PC-9 (cell line): ENCODE data around the gene ZNF816. TPM values are rescaled to one million over a fixed set of nuclear protein-coding genes. Genes with fewer than 3 reads are reported as not detected.
A peak's percentile ranks its signal among the peaks of the same experiment; 100 is the strongest.

Source experiments
- BruUV-seq: library from RNA; stranded (reverse); fragments of 400-500 nt; replicated peaks from 2 replicates; lab custom pipeline; 2021; lab: Mats Ljungman, UMichigan
- CTCF ChIA-PET: fragments of 300-600 bp; sonication (Branson Sonifier 250); formaldehyde crosslinking; loops from one replicate; lab custom pipeline; 2022; ENCODE audit warnings: antibody characterized with exemption; lab: Charles Lee
- POLR2A ChIA-PET: fragments of 300-600 bp; sonication (Branson Sonifier 250); formaldehyde crosslinking; loops from one replicate; lab custom pipeline; 2022; ENCODE audit warnings: antibody characterized with exemption; ENCODE audit not compliant: unreplicated experiment; lab: Charles Lee
- DNase-seq, 2 experiments: peaks; one replicate each; pipeline versions ENCODE4 v3.0.0 to v3.0.0-alpha.2; 2015 to 2022; ENCODE audit warnings: mixed read lengths in 1 of 2
- H2AFZ ChIP-seq: fragments of 200-600 bp; sonication (generic); 2 replicates; pipeline ENCODE4 v1.8.1; 2017; ENCODE audit warnings: antibody characterized with exemption
- H3F3A ChIP-seq: fragments of 200-600 bp; sonication (generic); 2 replicates; pipeline ENCODE4 v1.8.1; 2017; ENCODE audit warnings: antibody characterized with exemption, mild to moderate bottlenecking, low read depth; ENCODE audit not compliant: insufficient read depth
- H3K27ac ChIP-seq: fragments of 200-600 bp; sonication (generic); 2 replicates; pipeline ENCODE4 v1.6.1; 2016; ENCODE audit warnings: mixed run types
- H3K27me3 ChIP-seq: fragments of 200-600 bp; sonication (generic); 2 replicates; pipeline ENCODE4 v1.6.1; 2016; ENCODE audit warnings: low read depth, mixed run types; ENCODE audit not compliant: insufficient read depth
- H3K36me3 ChIP-seq: fragments of 200-600 bp; sonication (generic); 2 replicates; pipeline ENCODE4 v1.6.1; 2016; ENCODE audit warnings: low read depth, mixed run types
- H3K4me1 ChIP-seq: fragments of 200-600 bp; sonication (generic); replicated peaks from 2 replicates; pipeline ENCODE4 v1.6.1; 2016; ENCODE audit warnings: mixed run types; ENCODE audit not compliant: insufficient read depth
- H3K4me2 ChIP-seq: fragments of 200-600 bp; sonication (generic); 2 replicates; pipeline ENCODE4 v1.6.1; 2017; ENCODE audit warnings: mixed run types
- H3K4me3 ChIP-seq: fragments of 200-600 bp; sonication (generic); 2 replicates; pipeline ENCODE4 v1.6.1; 2016; ENCODE audit warnings: mixed run types
- H3K79me2 ChIP-seq: fragments of 200-600 bp; sonication (generic); 2 replicates; pipeline ENCODE4 v1.6.1; 2017; ENCODE audit warnings: low read depth, mixed run types
- H3K9me2 ChIP-seq: fragments of 200-600 bp; sonication (generic); 2 replicates; pipeline ENCODE4 v1.8.1; 2017; ENCODE audit warnings: mild to moderate bottlenecking; ENCODE audit not compliant: insufficient read depth
- H3K9me3 ChIP-seq: fragments of 200-600 bp; sonication (generic); 2 replicates; pipeline ENCODE4 v1.8.1; 2016; ENCODE audit warnings: low read depth; ENCODE audit not compliant: insufficient read depth
- H4K20me1 ChIP-seq: fragments of 200-600 bp; sonication (generic); 2 replicates; pipeline ENCODE4 v1.8.1; 2017; ENCODE audit not compliant: insufficient read depth
- CTCF ChIP-seq: fragments of 200-600 bp; sonication (generic); conservative IDR thresholded peaks from 2 replicates; pipeline ENCODE4 v1.6.1; 2017; ENCODE audit warnings: mixed run types, antibody characterized with exemption, mild to moderate bottlenecking, moderate library complexity
- EZH2 ChIP-seq: fragments of 200-600 bp; sonication (generic); IDR thresholded peaks from 2 replicates; pipeline ENCODE4 v1.8.0; 2017; ENCODE audit warnings: antibody characterized with exemption, low read depth
- intact Hi-C: fragments of 100-400 bp; cut with micrococcal nuclease; formaldehyde crosslinking; loops from one replicate; pipeline ENCODE4 v1.10.0; 2022; ENCODE audit not compliant: unreplicated experiment
- total RNA-seq: library from RNA; stranded (reverse); gene quantifications from 2 replicates; pipeline ENCODE4 v1.2.3, GENCODE V29; 2021

Gene ZNF816
- total RNA-seq, 1 experiment from 2014 or later: 11.8 TPM

GRCh38 chr19:52938761-52939160, 23.9 kb downstream of the ZNF816 start:
- 0 out of 2 replicates have a peak overlapping the region, but pooled peaks have one; percentile 18 for H3K4me3 ChIP-seq

DNA sequence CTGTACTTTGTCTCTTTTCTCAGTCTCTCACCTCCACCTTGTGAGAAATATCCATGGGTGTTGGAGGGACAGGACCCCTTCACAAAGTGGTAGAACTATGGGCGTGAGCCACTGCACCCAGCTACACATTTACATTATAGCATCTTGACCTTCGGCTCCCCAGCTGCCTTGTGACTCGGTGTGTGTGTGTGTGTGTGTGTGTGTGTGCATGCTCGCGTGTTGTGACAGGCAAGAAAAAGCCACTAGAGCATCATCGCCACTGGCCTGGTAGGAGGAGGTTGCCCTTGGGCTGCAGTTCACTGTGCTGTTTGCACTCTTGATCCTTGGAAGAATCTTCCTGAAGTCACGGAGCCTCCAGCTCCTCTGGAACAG, 25.7 kb downstream of the ZNF816 start:
- Histone ChIP-seq H2AFZ (no peak overlapping the region), H3K4me3 (no peak overlapping the region), H3F3A (peaks cover 7% of the 10 kb centered on the region), H3K36me3 (peaks cover 33% of the 10 kb centered on the region), H4K20me1 (no peaks in the 10 kb centered on the region), H3K27me3 (no peaks in the 10 kb centered on the region), H3K27ac (no peak overlapping the region), H3K4me2 (no peak overlapping the region), H3K4me1 (peaks cover 18% of the 10 kb centered on the region), H3K9me2 (no peaks in the 10 kb centered on the region), H3K9me3 (peaks cover 31% of the 10 kb centered on the region), H3K79me2 (peaks cover 39% of the 10 kb centered on the region)
- POLR2A ChIA-PET: no interaction called here
- TF ChIP-seq CTCF (no peak), EZH2 (no peak)
- no TSS peak for BruUV-seq
- no peak for DNase-seq
- intact Hi-C loops: no loop called here
- CTCF ChIA-PET: no interaction called here

More at GRCh38 chr19:52938761-52939160, 23.9 kb downstream of the ZNF816 start:
- Histone ChIP-seq H3K9me2 (no peaks in the 10 kb centered on the region), H3K4me2 (peak overlapping the region; percentile 26), H3K27me3 (no peaks in the 10 kb centered on the region), H3K4me1 (peaks cover 26% of the 10 kb centered on the region), H3K9me3 (peaks cover 33% of the 10 kb centered on the region), H2AFZ (no peak overlapping the region), H4K20me1 (no peaks in the 10 kb centered on the region), H3K79me2 (peaks cover 42% of the 10 kb centered on the region), H3K27ac (no peak overlapping the region), H3K36me3 (peaks cover 33% of the 10 kb centered on the region), H3F3A (peaks cover 7% of the 10 kb centered on the region)
- ChIA-PET CTCF (no interaction called here), POLR2A (interaction anchor here (0.6 to 0.7 kb wide), 2 partner anchors 12 to 20 kb away, joined by 3 read pairs; no protein-coding TSS in a partner anchor)
- no peak for TF ChIP-seq CTCF
- no peak for TF ChIP-seq EZH2
- no TSS peak for BruUV-seq
- intact Hi-C loops: no loop called here
- DNase-seq: peak in 1 of 2 experiments; percentile 85

DNA sequence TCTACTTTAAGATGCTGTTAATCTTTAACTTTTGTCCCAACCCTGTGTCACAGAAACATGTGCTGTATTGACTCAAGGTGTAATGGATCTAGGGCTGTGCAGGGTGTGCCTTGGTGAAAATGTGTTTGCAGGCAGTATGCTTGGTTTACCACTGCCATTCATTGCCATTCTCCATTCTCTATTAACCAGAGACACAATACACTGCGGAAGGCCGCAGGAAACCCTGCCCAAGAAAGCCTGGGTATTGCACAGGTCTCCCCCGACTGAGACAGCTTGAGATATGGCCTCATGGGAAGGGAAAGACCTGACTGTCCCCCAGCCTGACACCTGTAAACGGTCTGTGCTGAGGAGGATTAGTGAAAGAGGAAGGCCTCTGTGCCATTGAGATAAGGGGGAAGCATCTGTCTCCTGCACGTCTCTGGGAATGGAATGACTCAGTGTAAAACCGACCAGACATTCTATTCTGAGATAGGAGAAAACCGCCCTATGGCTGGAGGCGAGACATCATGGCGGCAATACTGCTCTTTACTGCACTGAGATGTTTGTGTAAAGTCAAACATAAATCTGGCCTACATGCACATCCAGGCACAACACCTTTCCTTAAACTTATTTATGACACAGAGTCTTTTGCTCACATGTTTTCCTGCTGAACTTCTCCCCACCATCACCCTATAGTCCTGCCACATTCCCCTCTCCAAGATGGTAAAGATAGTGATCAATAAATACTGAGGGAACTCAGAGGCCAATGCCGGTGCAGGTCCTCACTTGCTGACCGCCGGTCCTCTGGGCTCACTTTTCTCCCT, 26.3 kb downstream of the ZNF816 start:
- Histone ChIP-seq H3K9me3 (peaks cover 31% of the 10 kb centered on the region), H3F3A (peaks cover 7% of the 10 kb centered on the region), H3K4me2 (no peak overlapping the region), H3K4me3 (no peak overlapping the region), H3K27me3 (no peaks in the 10 kb centered on the region), H2AFZ (no peak overlapping the region), H3K27ac (no peak overlapping the region), H3K4me1 (peaks cover 15% of the 10 kb centered on the region), H4K20me1 (no peaks in the 10 kb centered on the region), H3K9me2 (no peaks in the 10 kb centered on the region), H3K36me3 (peaks cover 33% of the 10 kb centered on the region), H3K79me2 (peaks cover 33% of the 10 kb centered on the region)
- intact Hi-C loops: no loop called here
- ChIA-PET POLR2A (no interaction called here), CTCF (no interaction called here)
- no TSS peak for BruUV-seq
- TF ChIP-seq EZH2: no peak
- TF ChIP-seq CTCF: no peak
- DNase-seq: no peak
